Measurements from ENCODE around the gene FOXD3.

Gene FOXD3

GRCh38 chr1:63367215-63368103 lies 45.1 kb downstream of the FOXD3 start, which contains the start of gene ALG6:
Gene ALG6, plus strand, starts transcription at chr1:63367627. Its CDS starts 3,351 bp downstream, at chr1:63370978.
- peak within 1 kb of the TSS; percentile 96 for H3K9ac ChIP-seq (ENCODE audit: low read length)
- H3K79me2 ChIP-seq (ENCODE audit: low read length), result peaks cover 11% of the 10 kb centered on the region; the same call in 1 of the 2 replicates
- H2AFZ ChIP-seq (ENCODE audit: low read length), result peak within 1 kb of the TSS; percentile 99
- TF ChIP-seq CTCF (IDR thresholded peaks at IDR 0.05; ENCODE audit: low read length), result no peak
- TF ChIP-seq EZH2 (optimal IDR thresholded peaks at IDR 0.05; ENCODE audit: low read depth, low read length), result no peak
- TF ChIP-seq EZH2phosphoT487 (IDR thresholded peaks at IDR 0.05; ENCODE audit: low read length), result no peak
- peak within 1 kb of the TSS; percentile 100 for H3K4me3 ChIP-seq (ENCODE audit: low read length)
- H3K36me3 ChIP-seq (replicated peaks; ENCODE audit: insufficient read depth, low read length), result 0 out of 2 replicates have a peak, but pooled peaks cover 6% of the 10 kb centered on the region
- H3K27ac ChIP-seq (ENCODE audit: low read length), result peak within 1 kb of the TSS; percentile 52; the same call in 1 of the 2 replicates
- H3K27me3 ChIP-seq (replicated peaks; ENCODE audit: insufficient read depth, low read length), result no peaks in the 10 kb centered on the region
- no peaks in the 10 kb centered on the region for H3K9me2 ChIP-seq (replicated peaks; ENCODE audit: insufficient read depth, low read length)
- peak; percentile 95 for DNase-seq
- H3K4me1 ChIP-seq (ENCODE audit: low read length), result peaks cover 3% of the 10 kb centered on the region; the same call in 1 of the 2 replicates
- no peaks in the 10 kb centered on the region for H4K20me1 ChIP-seq (ENCODE audit: insufficient read depth, low read length)
- no peaks in the 10 kb centered on the region for H3K9me3 ChIP-seq (replicated peaks; ENCODE audit: insufficient read depth, low read length)
- peaks cover 8% of the 10 kb centered on the region; the same call in 1 of the 2 replicates for H3F3A ChIP-seq (ENCODE audit: insufficient read depth, low read length)
- H3K4me2 ChIP-seq (ENCODE audit: low read depth, low read length), result peak within 1 kb of the TSS; percentile 90

GRCh38 chr1:63368131-63368530 lies 45.8 kb downstream of the FOXD3 start:
- no peaks in the 10 kb centered on the region for H3K27me3 ChIP-seq (replicated peaks; ENCODE audit: insufficient read depth, low read length)
- DNase-seq, result peak; percentile 16
- H3F3A ChIP-seq (ENCODE audit: insufficient read depth, low read length), result peaks cover 8% of the 10 kb centered on the region; the same call in 1 of the 2 replicates
- H3K9ac ChIP-seq (ENCODE audit: low read length), result peak overlapping the region; percentile 96
- no peaks in the 10 kb centered on the region for H3K9me2 ChIP-seq (replicated peaks; ENCODE audit: insufficient read depth, low read length)
- TF ChIP-seq EZH2phosphoT487 (IDR thresholded peaks at IDR 0.05; ENCODE audit: low read length) (no peak), EZH2 (optimal IDR thresholded peaks at IDR 0.05; ENCODE audit: low read depth, low read length) (no peak), CTCF (IDR thresholded peaks at IDR 0.05; ENCODE audit: low read length) (no peak)
- peak overlapping the region; percentile 100 for H3K4me3 ChIP-seq (ENCODE audit: low read length)
- H2AFZ ChIP-seq (ENCODE audit: low read length), result peak overlapping the region; percentile 99
- H4K20me1 ChIP-seq (ENCODE audit: insufficient read depth, low read length), result no peaks in the 10 kb centered on the region
- peaks cover 11% of the 10 kb centered on the region; the same call in 1 of the 2 replicates for H3K79me2 ChIP-seq (ENCODE audit: low read length)
- 0 out of 2 replicates have a peak, but pooled peaks cover 6% of the 10 kb centered on the region for H3K36me3 ChIP-seq (replicated peaks; ENCODE audit: insufficient read depth, low read length)
- H3K27ac ChIP-seq (ENCODE audit: low read length), result peak overlapping the region; percentile 52; the same call in 1 of the 2 replicates
- no peaks in the 10 kb centered on the region for H3K9me3 ChIP-seq (replicated peaks; ENCODE audit: insufficient read depth, low read length)
- peak overlapping the region; percentile 81 for H3K4me2 ChIP-seq (ENCODE audit: low read depth, low read length)
- H3K4me1 ChIP-seq (ENCODE audit: low read length), result peaks cover 3% of the 10 kb centered on the region; the same call in 1 of the 2 replicates

Data from MM.1S (cell line).